ENCODE data around the gene CACNA1S.

Gene CACNA1S

GRCh38 chr1:201008666-201009360 is 103.4 kb downstream of the CACNA1S start:
- no peak for DNase-seq

DNA sequence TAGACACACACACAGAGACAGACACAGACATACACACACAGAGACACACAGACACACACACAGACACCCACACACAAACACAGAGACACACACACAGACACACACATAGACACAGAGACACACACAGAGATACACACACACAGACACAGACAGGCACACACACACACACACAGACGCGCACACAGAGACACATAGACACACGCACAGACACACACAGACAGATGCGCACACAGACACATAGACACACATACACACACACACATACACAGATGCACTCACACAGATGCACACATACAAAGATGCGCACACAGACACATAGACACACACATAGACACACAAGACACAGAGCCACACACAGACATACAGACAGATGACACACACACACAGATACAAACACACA is 104.7 kb downstream of the CACNA1S start:
- no peak for DNase-seq

- no peak for DNase-seq
Observed at GRCh38 chr1:201006450-201006849, 105.8 kb downstream of the CACNA1S start.

DNA sequence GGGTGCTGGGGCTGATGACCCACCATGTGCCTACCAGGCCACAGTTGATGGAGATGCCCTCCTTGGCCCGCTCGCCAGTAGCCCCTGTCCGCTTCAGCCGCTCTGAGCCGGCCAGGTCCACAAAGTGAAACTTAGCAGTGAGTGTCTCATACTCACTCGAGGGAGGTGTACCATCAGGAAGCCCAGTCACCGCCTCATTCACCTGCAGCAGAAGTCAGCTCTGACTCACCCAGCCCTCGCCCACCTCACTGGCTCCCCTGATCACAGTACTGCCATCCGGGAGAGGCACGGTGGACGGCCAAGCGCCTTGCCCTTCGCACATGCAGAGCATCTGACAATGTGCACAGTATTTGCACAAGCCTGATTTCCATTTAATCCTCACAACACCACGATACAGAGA is 107.5 kb downstream of the CACNA1S start:
- no peak for DNase-seq

DNA sequence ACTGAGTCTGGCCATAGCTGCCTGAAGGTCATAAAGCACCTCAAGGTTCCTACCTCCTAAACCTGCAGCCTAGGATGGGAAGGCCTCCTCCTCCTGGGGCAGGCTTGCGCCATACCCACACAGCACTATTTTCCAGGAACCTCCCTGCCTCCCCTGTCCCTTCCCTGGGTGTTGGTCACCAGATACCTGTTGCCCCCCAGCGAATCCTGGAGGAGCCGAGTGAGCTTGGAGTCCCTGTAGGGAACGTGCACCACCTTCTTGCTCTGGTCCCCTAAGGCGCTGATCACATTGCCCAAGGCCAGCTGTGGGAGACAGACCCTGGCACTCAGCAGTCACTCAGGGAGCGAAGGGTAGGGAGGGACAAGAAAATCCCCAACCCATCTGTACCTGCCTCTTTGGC is 108.1 kb downstream of the CACNA1S start:
- DNase-seq: no peak

DNA sequence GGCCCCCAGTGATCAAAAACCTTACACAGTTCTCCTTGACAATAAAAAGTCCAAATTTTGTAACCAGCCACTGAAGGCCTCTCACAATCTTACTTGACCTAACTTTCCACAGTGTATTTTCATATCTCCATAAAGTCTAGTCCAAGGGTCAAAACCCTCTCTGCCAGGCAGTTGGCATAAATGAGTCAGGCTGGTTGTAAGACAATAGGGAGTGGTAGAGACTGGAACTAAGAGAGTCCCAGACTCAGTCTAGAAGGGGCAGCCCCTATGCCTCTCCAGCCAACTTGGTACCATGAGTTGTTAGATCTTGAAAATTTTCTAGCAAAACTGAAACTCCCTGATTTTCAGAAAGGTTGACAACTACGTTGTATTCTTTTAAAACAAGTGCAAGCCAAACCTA is 109.7 kb downstream of the CACNA1S start:
- no peak for DNase-seq

DNA sequence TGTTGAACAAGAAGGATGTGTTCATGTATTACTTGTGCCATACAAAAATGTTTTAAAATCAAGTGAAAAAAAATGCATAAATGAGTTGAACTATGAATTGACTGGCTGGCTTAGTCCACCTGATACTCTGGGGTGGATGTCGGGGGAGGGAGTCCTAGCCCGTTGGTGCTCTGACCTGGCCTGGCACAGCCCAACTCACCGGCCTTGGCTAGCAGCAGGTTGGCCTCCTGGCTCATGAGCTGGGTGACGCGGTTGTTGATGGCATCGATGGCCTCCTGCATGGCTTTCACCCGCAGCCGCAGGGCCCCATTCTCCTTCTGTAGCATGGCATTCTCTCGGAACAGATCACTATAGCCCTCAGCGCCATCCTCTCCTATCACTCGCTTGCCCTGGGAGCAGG is 110.3 kb downstream of the CACNA1S start:
- DNase-seq: no peak

DNA sequence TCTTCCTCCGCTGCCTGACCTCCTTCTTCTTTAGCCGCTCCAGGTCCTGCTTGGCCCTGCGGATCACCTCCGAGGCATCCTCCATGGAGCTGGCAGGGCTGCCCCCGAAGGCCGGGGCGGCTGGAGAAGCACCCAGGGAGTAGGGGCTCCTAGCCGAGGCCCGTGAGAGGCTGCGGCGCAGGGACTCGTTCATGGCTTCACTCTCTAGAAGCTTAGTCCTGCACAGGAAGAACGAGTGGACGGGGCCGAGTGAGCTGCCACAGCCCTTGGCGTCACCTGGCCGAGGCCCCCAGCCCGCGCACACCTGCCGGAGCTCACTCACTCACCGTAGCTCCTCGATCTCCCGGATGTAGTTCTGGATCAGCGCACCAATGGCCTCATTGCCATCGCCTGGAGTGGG is 111.8 kb downstream of the CACNA1S start:
- DNase-seq: no peak

DNA sequence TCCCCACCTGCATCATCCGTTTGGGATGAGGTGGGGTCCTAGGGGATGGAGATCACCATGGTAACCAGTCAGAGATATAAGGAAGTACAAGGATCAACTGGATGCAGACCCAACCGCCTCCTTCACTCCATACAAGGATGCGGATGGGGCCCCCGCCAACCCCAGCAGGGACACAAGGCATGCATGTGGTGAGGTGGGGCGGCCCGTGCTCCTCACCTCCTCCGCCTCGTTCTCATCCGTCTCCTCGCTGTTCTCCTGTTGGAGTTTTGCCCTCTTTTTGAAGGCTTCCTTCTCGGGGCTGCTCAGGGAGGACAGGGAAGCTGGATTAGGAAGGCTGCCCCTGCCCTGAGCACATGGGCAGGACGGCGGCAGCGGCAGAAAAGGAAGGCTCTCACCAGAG is 112.6 kb downstream of the CACNA1S start:
- no peak for DNase-seq

DNA sequence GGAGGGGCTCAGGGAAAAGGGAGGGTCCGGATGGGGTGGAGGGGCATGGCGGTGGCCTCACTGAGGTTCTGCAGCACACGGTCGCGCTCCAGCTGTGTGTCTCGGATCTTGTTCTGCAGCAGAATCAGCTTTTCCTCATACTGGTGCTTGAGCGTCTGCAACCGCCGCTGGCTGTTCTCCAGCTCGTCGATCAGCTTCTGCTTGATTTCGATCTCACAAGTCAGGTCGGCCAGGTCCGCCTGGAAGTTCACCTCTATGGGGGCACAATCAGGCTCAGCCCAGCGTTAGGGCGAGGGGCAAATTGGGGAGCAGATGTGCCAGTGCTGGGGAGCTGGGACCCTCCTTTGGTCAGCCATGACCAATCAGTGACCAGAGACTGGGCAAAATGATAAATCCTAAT is 113.9 kb downstream of the CACNA1S start:
- DNase-seq: no peak

- no peak for DNase-seq
Observed at GRCh38 chr1:200992382-200993048, 119.7 kb downstream of the CACNA1S start.

DNA sequence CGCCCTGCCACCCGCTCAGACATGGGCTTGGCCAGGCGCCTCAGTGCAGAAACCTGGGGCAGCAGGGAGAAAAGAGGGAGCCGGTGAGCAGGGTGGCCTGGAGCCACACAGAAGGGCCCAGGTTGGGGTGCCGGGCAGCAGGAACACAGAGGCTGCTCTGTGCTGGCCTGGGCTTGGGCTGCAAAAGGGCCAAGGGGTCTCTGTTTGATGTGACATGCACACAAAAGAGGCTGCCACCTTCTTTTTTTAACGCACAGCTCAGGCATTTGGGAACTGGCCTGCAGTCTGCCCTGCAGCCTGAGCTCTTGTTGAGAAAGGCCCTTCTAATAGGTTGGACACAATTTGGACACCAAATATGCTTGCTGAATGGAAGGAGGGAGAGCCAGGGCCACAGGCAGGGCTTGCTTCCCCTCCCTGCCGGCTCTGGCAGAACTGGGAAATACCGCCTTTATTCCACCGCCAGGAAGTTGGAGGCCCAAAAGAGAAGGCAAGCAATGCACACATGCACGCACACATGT is 121.1 kb downstream of the CACNA1S start:
- DNase-seq: no peak

- no peak for DNase-seq
Observed at GRCh38 chr1:200990114-200990513, 122.1 kb downstream of the CACNA1S start.
